Neural crest cell (in vitro differentiated cells): ENCODE results near the gene CYFIP2. TPM values are rescaled to one million over a fixed set of nuclear protein-coding genes. Genes with fewer than 3 reads are reported as not detected.
A peak's percentile ranks its signal among the peaks of the same experiment; 100 is the strongest.

ENCODE experiments used
- DNase-seq: peaks from one replicate; pipeline ENCODE4 v3.0.0; 2021; ENCODE audit warnings: low read depth, mixed read lengths, low spot score
- H3K27ac Mint-ChIP-seq: one replicate; pipeline ENCODE4 v1.8.0; 2021; ENCODE audit warnings: mild to moderate bottlenecking, mixed read lengths; ENCODE audit not compliant: unreplicated experiment
- H3K27me3 Mint-ChIP-seq: 2 replicates; pipeline ENCODE4 v1.8.0; 2021; ENCODE audit warnings: low read depth, mild to moderate bottlenecking, mixed read lengths
- H3K36me3 Mint-ChIP-seq: 2 replicates; pipeline ENCODE4 v1.8.0; 2021; ENCODE audit warnings: low read depth, mild to moderate bottlenecking, mixed read lengths
- H3K4me1 Mint-ChIP-seq: 2 replicates; pipeline ENCODE4 v1.8.0; 2021; ENCODE audit warnings: mixed read lengths
- H3K4me3 Mint-ChIP-seq: one replicate; pipeline ENCODE4 v1.8.0; 2021; ENCODE audit warnings: mild to moderate bottlenecking, mixed read lengths
- H3K9me3 Mint-ChIP-seq: 2 replicates; pipeline ENCODE4 v1.8.0; 2021; ENCODE audit warnings: mixed read lengths
- CTCF ChIP-seq: fragments of 200-600 bp; sonication (generic); conservative IDR thresholded peaks from 2 replicates; pipeline ENCODE4 v1.5.0; 2021; ENCODE audit warnings: antibody characterized with exemption, mild to moderate bottlenecking
- total RNA-seq: library from RNA; stranded (reverse); gene quantifications from 2 replicates; pipeline ENCODE4 v1.2.1, GENCODE V29; 2021

The CYFIP2 gene
- total RNA-seq, 1 donor from 2014 or later = 76.6 TPM

- Mint-ChIP-seq H3K36me3 (peaks cover 18% of the 10 kb centered on the region), H3K27ac (no peak overlapping the region), H3K9me3 (no peaks in the 10 kb centered on the region), H3K27me3 (no peaks in the 10 kb centered on the region), H3K4me3 (no peak overlapping the region), H3K4me1 (peaks cover 17% of the 10 kb centered on the region)
- DNase-seq = no peak
- no peak for TF ChIP-seq CTCF
Measured at GRCh38 chr5:157381746-157382145, 115.8 kb downstream of the CYFIP2 start.

- no peaks in the 10 kb centered on the region for H3K27me3 Mint-ChIP-seq
- no peak overlapping the region for H3K27ac Mint-ChIP-seq
- peaks cover 28% of the 10 kb centered on the region for H3K4me1 Mint-ChIP-seq
- no peak for TF ChIP-seq CTCF
- no peak overlapping the region for H3K4me3 Mint-ChIP-seq
- no peaks in the 10 kb centered on the region for H3K9me3 Mint-ChIP-seq
- no peak for DNase-seq
- peaks cover 11% of the 10 kb centered on the region for H3K36me3 Mint-ChIP-seq
Measured at GRCh38 chr5:157382996-157383800, 117.3 kb downstream of the CYFIP2 start.

- TF ChIP-seq CTCF = no peak
- no peak for DNase-seq
- Mint-ChIP-seq H3K36me3 (peaks cover 11% of the 10 kb centered on the region), H3K9me3 (no peaks in the 10 kb centered on the region), H3K4me1 (peaks cover 29% of the 10 kb centered on the region), H3K27me3 (no peaks in the 10 kb centered on the region), H3K4me3 (no peak overlapping the region), H3K27ac (no peak overlapping the region)
Measured at GRCh38 chr5:157384971-157385709, 119.2 kb downstream of the CYFIP2 start.

GRCh38 chr5:157387041-157387563 lies 121.2 kb downstream of the CYFIP2 start:
- H3K4me1 Mint-ChIP-seq = peaks cover 29% of the 10 kb centered on the region
- H3K27me3 Mint-ChIP-seq = no peaks in the 10 kb centered on the region
- DNase-seq = no peak
- no peaks in the 10 kb centered on the region for H3K9me3 Mint-ChIP-seq
- peaks cover 11% of the 10 kb centered on the region for H3K36me3 Mint-ChIP-seq
- no peak overlapping the region for H3K4me3 Mint-ChIP-seq
- no peak overlapping the region for H3K27ac Mint-ChIP-seq
- TF ChIP-seq CTCF = no peak

- no peak for DNase-seq
- H3K27ac Mint-ChIP-seq = peak overlapping the region; percentile 87
- H3K4me3 Mint-ChIP-seq = no peak overlapping the region
- no peak for TF ChIP-seq CTCF
- H3K36me3 Mint-ChIP-seq = peaks cover 13% of the 10 kb centered on the region
- H3K4me1 Mint-ChIP-seq = peaks cover 29% of the 10 kb centered on the region
- no peaks in the 10 kb centered on the region for H3K9me3 Mint-ChIP-seq
- no peaks in the 10 kb centered on the region for H3K27me3 Mint-ChIP-seq
Measured at GRCh38 chr5:157387683-157388093, 121.8 kb downstream of the CYFIP2 start.
